Stimulated activated CD8-positive, alpha-beta memory T cell treated with anti-CD3 and anti-CD28 coated beads, Interleukin-7, amount 100 ng/mL, for 4 hours (primary cell): ENCODE data around the gene KLC4.
"Not testable (repeated sequence)": the region's sequence is repeated elsewhere in the genome, so short reads cannot be mapped to it uniquely, and the experiment has no call there.

Experiments used
- DNase-seq, 2 donors: peaks; one replicate each; pipeline ENCODE4 v3.0.0-alpha.2; 2020; ENCODE audit warnings: low read depth in 2 of 2

Gene KLC4

GRCh38 chr6:43036712-43037111, 22.7 kb upstream of the KLC4 start:
- no peak for DNase-seq

DNA sequence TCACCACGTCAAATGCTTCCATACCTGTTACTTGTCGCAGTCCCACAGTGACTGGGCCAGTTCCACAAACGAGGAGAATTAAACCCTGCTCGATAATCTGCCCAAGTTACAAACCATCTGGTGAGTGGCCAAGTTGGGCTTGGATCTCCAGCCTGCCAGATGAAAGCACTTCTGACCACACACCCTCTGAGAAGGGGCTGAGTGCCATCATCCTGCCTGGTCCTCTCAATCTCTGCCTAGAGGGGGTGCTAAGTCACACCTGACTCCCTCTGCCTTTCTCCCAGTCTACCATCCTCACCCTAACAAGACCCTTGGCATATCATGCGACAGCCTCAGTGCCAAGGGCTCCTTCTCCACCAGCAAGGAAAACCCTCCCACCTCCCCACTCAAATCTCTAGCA, 22.2 kb upstream of the KLC4 start:
- DNase-seq, result no peak

DNA sequence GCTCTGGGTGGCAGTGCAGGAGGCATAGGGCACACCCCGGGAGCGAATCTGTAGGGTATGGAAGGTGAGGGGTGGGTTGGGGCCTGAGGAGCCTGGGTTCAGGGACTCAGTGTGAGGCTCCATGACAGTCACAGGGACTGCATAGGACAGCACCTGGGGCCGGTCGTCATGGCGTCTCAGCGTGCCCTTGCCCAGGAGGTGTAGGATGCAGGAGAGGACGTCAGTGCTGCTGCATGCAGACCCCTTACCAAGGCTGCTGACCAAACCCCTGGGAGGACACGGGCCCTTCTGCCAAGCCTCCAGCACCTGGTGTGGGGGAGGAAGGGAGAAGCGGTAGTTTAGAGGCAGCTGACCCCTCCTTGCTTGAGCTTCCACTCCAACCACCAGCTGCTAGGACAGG, 21.7 kb upstream of the KLC4 start:
- no peak for DNase-seq

GRCh38 chr6:43038727-43039126, 20.7 kb upstream of the KLC4 start:
- DNase-seq, result no peak

DNA sequence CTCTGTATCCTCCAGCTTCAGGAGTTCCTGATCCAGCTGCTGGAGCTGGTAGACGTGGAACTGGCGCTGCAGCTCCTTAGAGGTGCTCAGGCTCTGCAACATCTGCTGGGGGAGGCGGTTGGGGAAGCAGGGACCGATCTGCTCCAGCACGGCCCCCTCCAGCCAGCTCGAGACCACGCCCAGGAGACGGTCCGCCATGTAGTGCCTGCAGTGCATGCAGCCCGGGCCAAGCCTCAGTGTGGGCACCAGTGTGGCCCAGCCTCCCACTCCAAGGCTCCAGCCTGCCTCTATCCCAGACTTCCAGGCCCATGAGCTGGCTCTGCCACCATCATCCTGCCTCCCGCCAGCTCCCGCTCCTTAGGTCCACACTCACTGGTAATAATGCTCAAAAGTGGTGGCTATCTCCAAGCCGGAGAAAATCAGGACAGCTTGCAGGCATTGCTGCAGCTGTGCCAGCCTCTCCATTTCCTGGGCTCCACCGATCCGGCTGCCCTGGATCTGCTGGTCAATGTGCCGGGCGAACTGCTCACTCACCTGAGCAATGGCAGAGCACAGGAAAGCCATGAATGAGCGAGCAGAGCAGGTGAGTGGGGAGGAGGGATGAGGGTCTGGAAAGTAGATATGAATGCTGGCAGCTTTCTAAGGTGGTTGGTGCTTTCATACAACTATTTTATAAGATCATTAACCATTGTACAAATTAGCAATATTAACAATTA, 18.7 kb upstream of the KLC4 start:
- no peak for DNase-seq

- DNase-seq, result not testable (repeated sequence)
Measured at GRCh38 chr6:43041475-43041874, 18.0 kb upstream of the KLC4 start.

- no peak for DNase-seq
Measured at GRCh38 chr6:43043310-43043709, 16.1 kb upstream of the KLC4 start.

DNA sequence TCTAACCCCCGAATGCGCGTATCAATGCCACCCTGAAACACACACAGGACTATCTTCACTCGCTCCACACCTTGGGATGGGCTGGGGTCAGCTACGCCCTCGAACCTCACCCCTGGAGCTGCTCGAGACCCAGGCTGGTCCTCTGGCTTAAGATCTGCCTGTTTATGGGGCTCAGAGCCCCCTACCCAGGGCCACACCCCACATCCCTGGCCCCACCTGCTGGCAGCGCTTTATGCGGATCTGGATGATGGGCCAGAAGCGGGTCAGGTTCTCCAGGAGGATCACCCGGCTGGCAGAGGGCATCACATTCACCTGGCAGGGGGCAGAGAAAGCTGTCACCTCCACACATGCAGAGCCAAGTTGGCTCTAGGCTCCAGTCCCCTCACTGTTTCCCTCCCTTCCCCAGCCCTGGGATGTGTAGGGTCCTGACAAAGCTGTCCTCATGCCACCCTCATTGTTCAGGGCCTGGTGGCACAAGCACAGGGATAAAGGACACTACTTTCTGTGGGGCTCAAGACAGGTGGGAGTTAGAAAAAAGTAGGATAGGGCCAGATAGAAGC, 14.0 kb upstream of the KLC4 start:
- DNase-seq, result no peak

GRCh38 chr6:43047998-43048397, 11.4 kb upstream of the KLC4 start:
- no peak for DNase-seq

GRCh38 chr6:43050981-43051380, 8.4 kb upstream of the KLC4 start:
- DNase-seq, result no peak

GRCh38 chr6:43052225-43052841, 7.1 kb upstream of the KLC4 start:
- DNase-seq, result no peak

DNA sequence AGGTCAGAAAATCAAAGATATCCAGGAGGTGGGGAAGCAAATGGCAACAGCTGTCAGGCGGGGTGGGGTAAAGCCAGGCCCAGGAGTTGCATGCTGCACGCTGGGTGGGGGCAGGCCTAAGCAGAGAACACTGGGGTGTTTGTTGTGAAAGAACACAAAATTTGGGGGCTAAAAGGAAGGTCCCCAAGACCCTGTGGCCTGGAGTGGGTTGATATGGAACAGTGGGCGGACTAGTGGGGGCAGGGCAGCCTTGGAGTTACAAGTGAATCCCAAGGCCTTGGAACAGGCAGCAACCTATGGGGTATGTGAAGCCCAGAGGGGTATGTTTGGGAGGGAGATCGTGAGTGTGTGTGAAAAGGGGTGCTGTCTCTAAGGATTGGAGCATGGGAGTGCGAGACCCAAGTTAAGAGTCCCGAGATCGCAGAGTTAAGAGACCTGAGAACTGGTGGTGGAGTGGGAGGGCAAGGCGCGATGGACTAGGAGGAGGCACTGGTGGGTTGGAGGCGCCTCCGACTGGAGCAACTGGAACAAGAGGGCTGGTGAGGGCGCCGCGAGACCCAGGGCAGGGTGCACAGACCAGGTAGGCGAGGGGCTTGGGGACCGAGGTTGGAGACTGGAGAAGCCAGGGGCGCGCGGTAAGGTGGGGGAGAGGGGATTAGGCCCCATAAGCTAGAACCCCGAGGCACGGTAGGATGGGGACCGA, 6.4 kb upstream of the KLC4 start:
- no peak for DNase-seq

DNA sequence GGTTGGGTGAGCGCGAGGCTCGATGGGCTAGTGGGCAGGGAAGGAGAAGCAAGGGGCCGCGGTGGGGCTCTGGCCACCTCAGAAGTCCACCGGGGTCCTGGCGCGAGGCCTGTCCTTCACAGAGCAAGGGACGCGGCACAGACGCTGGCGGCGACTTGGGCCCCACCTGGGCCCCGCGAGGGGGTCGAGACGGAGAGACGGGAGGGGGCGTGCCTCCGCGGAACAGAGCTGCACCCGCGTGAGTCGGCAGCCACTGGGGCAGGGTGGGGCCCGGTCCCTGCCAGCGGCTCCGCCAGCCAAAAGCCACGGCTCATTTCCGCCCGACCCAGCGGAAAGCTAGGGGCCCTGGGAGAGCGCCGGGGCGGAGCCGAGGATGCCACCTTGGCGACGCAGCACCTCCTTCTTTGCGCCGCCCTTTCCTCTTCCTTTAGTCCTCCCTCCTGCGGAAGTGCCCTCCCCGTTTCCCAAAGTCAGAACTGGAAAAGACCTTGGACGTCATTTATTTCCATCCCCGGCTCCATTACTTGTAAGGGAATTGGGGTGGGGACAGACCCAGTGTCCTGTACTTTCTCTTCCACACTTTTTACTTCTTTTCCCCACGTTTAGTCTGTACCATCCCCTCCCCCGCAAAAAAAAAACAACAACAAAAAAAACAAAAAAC, 5.8 kb upstream of the KLC4 start, which contains the start of gene CUL7:
Gene CUL7, minus strand, starts transcription at position 307 of the 661 bp plus-strand sequence. CDS start 1,063 bp downstream, outside the sequence.
- DNase-seq, result peak; percentile 71 to 85

GRCh38 chr6:43054206-43054943, 5.1 kb upstream of the KLC4 start:
- no peak for DNase-seq

- DNase-seq, result no peak
Measured at GRCh38 chr6:43055966-43056365, 3.5 kb upstream of the KLC4 start.

DNA sequence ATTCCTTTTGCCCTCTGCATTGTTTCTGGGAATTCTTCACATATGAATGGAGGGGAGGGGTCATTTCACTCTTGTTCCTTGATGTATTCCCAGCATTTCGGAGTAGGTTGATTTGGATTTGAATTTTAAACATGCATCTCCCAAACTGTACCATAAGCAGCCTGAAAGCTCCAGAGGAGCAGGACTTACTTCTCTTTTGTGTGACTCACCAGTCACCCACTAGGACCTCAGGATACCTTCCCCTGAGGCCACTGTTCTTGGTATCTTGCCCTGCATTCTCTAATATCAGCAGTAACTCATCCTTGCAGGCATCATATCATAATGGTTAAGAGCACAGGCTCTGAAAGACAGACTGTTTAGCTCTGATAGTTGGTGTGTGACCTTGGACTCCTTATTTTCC, 900 bp upstream of the KLC4 start:
- no peak for DNase-seq

GRCh38 chr6:43060034-43060754, 763 bp downstream of the KLC4 start:
- no peak for DNase-seq

DNA sequence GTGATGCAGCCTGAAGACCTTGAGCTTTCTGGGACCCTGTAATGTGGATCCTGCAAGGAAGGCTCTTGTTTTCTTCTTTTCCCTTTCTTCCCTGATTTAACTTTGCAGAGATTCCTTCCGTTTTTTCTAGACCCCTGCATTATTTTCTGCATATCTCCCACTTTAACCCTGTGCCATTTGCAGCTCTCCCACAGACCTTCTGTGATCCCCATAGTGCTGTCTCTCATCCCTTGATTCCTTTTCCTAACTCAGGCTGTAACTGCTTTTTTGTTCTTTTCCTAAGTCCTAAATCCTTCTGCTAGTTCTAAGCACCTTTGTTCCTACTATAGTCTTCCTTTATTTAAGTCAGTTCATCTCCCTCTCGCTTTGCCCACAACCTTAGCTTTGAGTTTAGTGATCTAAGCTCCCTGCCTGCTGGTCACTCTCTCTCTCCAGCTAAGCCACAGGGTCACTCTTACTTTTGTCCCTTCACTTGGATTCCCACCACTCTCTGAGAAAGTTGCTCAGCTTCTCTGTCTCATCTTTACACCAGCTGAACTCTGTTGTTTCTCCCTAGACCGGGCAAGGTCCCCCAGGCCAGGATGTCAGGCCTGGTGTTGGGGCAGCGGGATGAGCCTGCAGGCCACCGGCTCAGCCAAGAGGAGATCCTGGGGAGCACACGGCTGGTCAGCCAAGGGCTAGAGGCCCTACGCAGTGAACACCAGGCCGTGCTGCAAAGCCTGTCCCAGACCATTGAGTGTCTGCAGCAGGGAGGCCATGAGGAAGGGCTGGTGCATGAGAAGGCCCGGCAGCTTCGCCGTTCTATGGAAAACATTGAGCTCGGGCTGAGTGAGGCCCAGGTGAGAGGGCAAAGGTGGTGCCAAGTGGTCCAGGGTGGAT, 1.6 kb downstream of the KLC4 start:
- no peak for DNase-seq

- DNase-seq, result no peak
Measured at GRCh38 chr6:43061861-43062260, 2.4 kb downstream of the KLC4 start.

DNA sequence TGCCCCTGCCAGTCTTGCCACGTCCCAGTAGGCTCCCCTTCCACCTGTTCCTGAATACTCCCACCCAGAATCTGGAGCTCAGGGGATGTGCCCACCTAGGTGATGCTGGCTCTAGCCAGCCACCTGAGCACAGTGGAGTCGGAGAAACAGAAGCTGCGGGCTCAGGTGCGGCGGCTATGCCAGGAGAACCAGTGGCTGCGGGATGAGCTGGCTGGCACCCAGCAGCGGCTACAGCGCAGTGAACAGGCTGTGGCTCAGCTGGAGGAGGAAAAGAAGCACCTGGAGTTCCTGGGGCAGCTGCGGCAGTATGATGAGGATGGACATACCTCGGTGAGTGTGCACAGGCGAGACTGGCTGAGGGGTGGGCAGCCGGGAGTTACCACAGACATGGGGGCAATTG, 3.4 kb downstream of the KLC4 start:
- no peak for DNase-seq
